Esophagus squamous epithelium (tissue), 5 donors: ENCODE data around the gene CKLF. TPM values are rescaled to one million over a fixed set of nuclear protein-coding genes. Genes with fewer than 3 reads are reported as not detected.

Experiments
- DNase-seq: peaks from one replicate; lab custom pipeline; 2025; lab: John Stamatoyannopoulos, UW
- H3K27ac ChIP-seq, 4 donors: fragments of 200-600 bp; sonication (generic); one replicate each; pipeline ENCODE4 v1.5.1; 2016 to 2019; ENCODE audit warnings: mild to moderate bottlenecking in 1 of 4
- H3K27me3 ChIP-seq, 4 donors: fragments of 200-600 bp; sonication (generic); 1 replicate in 3 of 4; 2 replicates in 1 of 4; pipeline versions ENCODE4 v1.5.1 to v1.6.0; 2017 to 2021; ENCODE audit warnings: antibody characterized with exemption in 1 of 4
- H3K36me3 ChIP-seq, 3 donors: fragments of 200-600 bp; sonication (generic); one replicate each; pipeline ENCODE4 v1.5.1; 2016 to 2019
- H3K4me1 ChIP-seq, 3 donors: fragments of 200-600 bp; sonication (generic); one replicate each; pipeline ENCODE4 v1.5.1; 2017 to 2019
- H3K4me3 ChIP-seq, 4 donors: fragments of 200-600 bp; sonication (generic); 1 replicate in 3 of 4; 2 replicates in 1 of 4; pipeline ENCODE4 v1.5.1; 2016 to 2019; ENCODE audit warnings: mild to moderate bottlenecking in 2 of 4, moderate library complexity in 1 of 4
- H3K9me3 ChIP-seq, 3 donors: fragments of 200-600 bp; sonication (generic); one replicate each; pipeline ENCODE4 v1.5.1; 2016 to 2019
- CTCF ChIP-seq, 6 experiments: fragments of 450-650 bp in 4 of 6; fragments of 200-600 bp in 2 of 6; sonication (generic) in 2 of 6; IDR thresholded peaks; one replicate each; pipeline ENCODE4 v1.5.1; 2016 to 2019; ENCODE audit warnings: antibody characterized with exemption in 6 of 6, mild to moderate bottlenecking in 4 of 6, moderate library complexity in 4 of 6
- POLR2A ChIP-seq, 4 donors: fragments of 450-650 bp; IDR thresholded peaks; one replicate each; pipeline ENCODE4 v1.6.1; 2017; ENCODE audit warnings: antibody characterized with exemption in 4 of 4, mild to moderate bottlenecking in 4 of 4, moderate library complexity in 3 of 4
- WGBS, 2 donors: methylation state at CpG; one replicate each; pipeline ENCODE4 v1.1.5; 2018; 5-methylcytosine and 5-hydroxymethylcytosine counted together
- intact Hi-C: fragments of 100-400 bp; cut with DNase I; formaldehyde crosslinking; loops from one replicate; pipeline ENCODE4 v1.15.0; 2022
- total RNA-seq, 4 donors: library from RNA; depleted of rRNA; stranded (reverse); fragments of >200 nt; gene quantifications; one replicate each; pipeline ENCODE4 v1.1.0, GENCODE V29; 2016
- donor health status: DM: yes; HTN: yes; CAD: no.

Gene CKLF
- total RNA-seq, 4 donors from 2014 or later = 8.6 to 34.1 (median 16.9) TPM

GRCh38 chr16:66572356-66572755 lies 20.0 kb downstream of the CKLF start:
- 40 to 50% methylated on average over 1 to 2 of the region's 2 CpGs for WGBS, 2 donors
- TF ChIP-seq CTCF (IDR thresholded peaks at IDR 0.05) (no peak), POLR2A (IDR thresholded peaks at IDR 0.05) (no peak)
- Histone ChIP-seq H3K9me3 (no peaks in the 10 kb centered on the region), H3K27ac (no peak overlapping the region), H3K27me3 (peaks cover 0 to 13% (median 0%) of the 10 kb centered on the region in 4 donors), H3K4me3 (no peak overlapping the region), H3K4me1 (peaks cover 0 to 16% (median 0%) of the 10 kb centered on the region in 3 donors), H3K36me3 (peaks cover 0 to under 1% (median 0%) of the 10 kb centered on the region in 3 donors)
- intact Hi-C loops = no loop called here
- no peak for DNase-seq

GRCh38 chr16:66574081-66574480 lies 21.7 kb downstream of the CKLF start:
- H3K4me1 ChIP-seq = peaks cover 6 to 28% (median 11%) of the 10 kb centered on the region in 3 donors
- no peak for DNase-seq
- peaks cover 0 to 30% (median 0%) of the 10 kb centered on the region in 4 donors for H3K27me3 ChIP-seq
- no peak overlapping the region for H3K4me3 ChIP-seq
- no peaks in the 10 kb centered on the region for H3K36me3 ChIP-seq
- H3K27ac ChIP-seq = no peak overlapping the region
- H3K9me3 ChIP-seq = no peaks in the 10 kb centered on the region
- WGBS, 2 donors = 100% methylated on average over 1 of the region's 1 CpG
- TF ChIP-seq CTCF (IDR thresholded peaks at IDR 0.05) = no peak
- no peak for TF ChIP-seq POLR2A (IDR thresholded peaks at IDR 0.05)
- intact Hi-C loops = no loop called here

GRCh38 chr16:66574531-66574930 lies 22.2 kb downstream of the CKLF start:
- DNase-seq = no peak
- 90 to 92% methylated on average over 3 of the region's 3 CpGs for WGBS, 2 donors
- Histone ChIP-seq H3K27ac (no peak overlapping the region), H3K4me3 (no peak overlapping the region), H3K4me1 (peaks cover 7 to 28% (median 14%) of the 10 kb centered on the region in 3 donors), H3K9me3 (no peaks in the 10 kb centered on the region), H3K27me3 (peaks cover 0 to 35% (median 0%) of the 10 kb centered on the region in 4 donors), H3K36me3 (no peaks in the 10 kb centered on the region)
- no peak for TF ChIP-seq POLR2A (IDR thresholded peaks at IDR 0.05)
- intact Hi-C loops = no loop called here

GRCh38 chr16:66575060-66575459 lies 22.7 kb downstream of the CKLF start:
- Histone ChIP-seq H3K36me3 (no peaks in the 10 kb centered on the region), H3K27ac (no peak overlapping the region), H3K27me3 (peaks cover 0 to 37% (median 0%) of the 10 kb centered on the region in 4 donors), H3K9me3 (no peaks in the 10 kb centered on the region), H3K4me3 (no peak overlapping the region), H3K4me1 (peaks cover 7 to 23% (median 14%) of the 10 kb centered on the region in 3 donors)
- 84 to 98% methylated on average over 3 of the region's 3 CpGs for WGBS, 2 donors
- DNase-seq = no peak
- intact Hi-C loops = no loop called here
- TF ChIP-seq POLR2A (IDR thresholded peaks at IDR 0.05) = no peak

- no peak for TF ChIP-seq POLR2A (IDR thresholded peaks at IDR 0.05)
- no peak for TF ChIP-seq CTCF (IDR thresholded peaks at IDR 0.05)
- WGBS, 2 donors = 87 to 89% methylated on average over 5 of the region's 5 CpGs
- H3K27ac ChIP-seq = no peak overlapping the region
- H3K4me3 ChIP-seq = no peak overlapping the region
- H3K9me3 ChIP-seq = no peaks in the 10 kb centered on the region
- intact Hi-C loops = no loop called here
- peaks cover 7 to 29% (median 14%) of the 10 kb centered on the region in 3 donors for H3K4me1 ChIP-seq
- H3K27me3 ChIP-seq = peaks cover 0 to 37% (median 0%) of the 10 kb centered on the region in 4 donors
- H3K36me3 ChIP-seq = no peaks in the 10 kb centered on the region
- DNase-seq = no peak
Observed at GRCh38 chr16:66576296-66576695, 23.9 kb downstream of the CKLF start.

GRCh38 chr16:66578651-66579531 lies 26.5 kb downstream of the CKLF start, which contains the start of gene CMTM2:
Gene CMTM2 (plus strand): TSS chr16:66579463. CDS start chr16:66579608, 145 bp downstream.
- H3K9me3 ChIP-seq = no peaks in the 10 kb centered on the region
- intact Hi-C loops = no loop called here
- peaks cover 0 to 37% (median 0%) of the 10 kb centered on the region in 4 donors for H3K27me3 ChIP-seq
- no peaks in the 10 kb centered on the region for H3K36me3 ChIP-seq
- no peak for DNase-seq
- H3K4me1 ChIP-seq = peaks cover 7 to 32% (median 14%) of the 10 kb centered on the region in 3 donors
- WGBS, 2 donors = 14 to 59% methylated on average over 11 to 33 of the region's 77 CpGs
- no peak within 1 kb of the TSS for H3K27ac ChIP-seq
- H3K4me3 ChIP-seq = peak within 1 kb of the TSS in 3 of 4 donors; percentile 21 to 58 (median 38)
- no peak for TF ChIP-seq POLR2A (IDR thresholded peaks at IDR 0.05)
- TF ChIP-seq CTCF (IDR thresholded peaks at IDR 0.05) = no peak
